Mesenchymal stem cell (in vitro differentiated cells and primary cell): Measurements from ENCODE around the gene EFEMP1.

Experiments
- DNase-seq: peaks from one replicate; pipeline ENCODE4 v3.0.0-alpha.2; 2013
- H2AFZ ChIP-seq: one replicate; pipeline ENCODE4 v1.6.1; 2013; ENCODE audit warnings: low read depth, mild to moderate bottlenecking, control low read depth, inconsistent platforms, low read length, moderate library complexity
- H2AK5ac ChIP-seq: 2 replicates; pipeline ENCODE4 v1.6.1; 2013; ENCODE audit warnings: low read length, moderate library complexity, mild to moderate bottlenecking, inconsistent platforms; ENCODE audit not compliant: severe bottlenecking
- H2BK120ac ChIP-seq: one replicate; pipeline ENCODE4 v1.6.1; 2013; ENCODE audit warnings: low read depth, mild to moderate bottlenecking, inconsistent platforms, low read length, moderate library complexity
- H2BK12ac ChIP-seq, 2 experiments: one replicate each; pipeline ENCODE4 v1.6.1; 2013; ENCODE audit warnings: inconsistent platforms in 2 of 2, low read length in 2 of 2, mild to moderate bottlenecking in 2 of 2, moderate library complexity in 2 of 2, control low read depth in 1 of 2
- H2BK15ac ChIP-seq: one replicate; pipeline ENCODE4 v1.6.1; 2013; ENCODE audit warnings: mild to moderate bottlenecking, low read depth, inconsistent platforms; ENCODE audit not compliant: poor library complexity, severe bottlenecking
- H2BK5ac ChIP-seq: 2 replicates; pipeline ENCODE4 v1.6.1; 2013; ENCODE audit warnings: low read depth, mild to moderate bottlenecking, low read length, control low read depth, inconsistent platforms; ENCODE audit not compliant: poor library complexity, severe bottlenecking
- H3K14ac ChIP-seq, 2 experiments: one replicate each; pipeline ENCODE4 v1.6.1; 2013; ENCODE audit warnings: inconsistent platforms in 2 of 2, low read length in 2 of 2, control low read depth in 1 of 2, mild to moderate bottlenecking in 1 of 2, moderate library complexity in 1 of 2
- H3K18ac ChIP-seq, 2 experiments: one replicate each; pipeline ENCODE4 v1.6.1; 2013; ENCODE audit warnings: inconsistent platforms in 2 of 2, low read length in 2 of 2, control low read depth in 1 of 2, low read depth in 1 of 2, mild to moderate bottlenecking in 1 of 2
- H3K23ac ChIP-seq, 2 experiments: one replicate each; pipeline ENCODE4 v1.6.1; 2013; ENCODE audit warnings: inconsistent platforms in 2 of 2, low read length in 2 of 2, mild to moderate bottlenecking in 2 of 2, moderate library complexity in 2 of 2, control low read depth in 1 of 2
- H3K27ac ChIP-seq: 2 replicates; pipeline ENCODE4 v1.5.1; 2013; ENCODE audit warnings: mild to moderate bottlenecking, moderate library complexity, low read length, control low read depth, inconsistent platforms; ENCODE audit not compliant: poor library complexity, severe bottlenecking
- H3K27me3 ChIP-seq, 2 experiments: 2 replicates each; pipeline versions ENCODE4 v1.6.1 to v1.7.0; 2013; ENCODE audit warnings: low read length in 2 of 2, mild to moderate bottlenecking in 2 of 2, moderate library complexity in 2 of 2, control low read depth in 1 of 2, inconsistent platforms in 1 of 2; ENCODE audit not compliant: control insufficient read depth in 1 of 2, insufficient read depth in 1 of 2
- H3K36me3 ChIP-seq, 2 experiments: 2 replicates each; pipeline versions ENCODE4 v1.6.1 to v1.7.0; 2013; ENCODE audit warnings: low read length in 2 of 2, control low read depth in 1 of 2, inconsistent platforms in 1 of 2, low read depth in 1 of 2, mild to moderate bottlenecking in 1 of 2; ENCODE audit not compliant: insufficient read depth in 2 of 2, control insufficient read depth in 1 of 2
- H3K4ac ChIP-seq, 2 experiments: one replicate each; pipeline ENCODE4 v1.6.1; 2013; ENCODE audit warnings: inconsistent platforms in 2 of 2, low read length in 2 of 2, mild to moderate bottlenecking in 2 of 2, moderate library complexity in 2 of 2, control low read depth in 1 of 2, low read depth in 1 of 2
- H3K4me1 ChIP-seq: 2 replicates; pipeline ENCODE4 v1.6.1; 2013; ENCODE audit warnings: low read depth, low read length, control low read depth; ENCODE audit not compliant: control insufficient read depth, insufficient read depth
- H3K4me2 ChIP-seq: 2 replicates; pipeline ENCODE4 v1.6.1; 2013; ENCODE audit warnings: low read length, mild to moderate bottlenecking, inconsistent platforms; ENCODE audit not compliant: poor library complexity, severe bottlenecking
- H3K4me3 ChIP-seq, 2 experiments: 2 replicates each; pipeline versions ENCODE4 v1.5.1 to v1.7.0; 2013; ENCODE audit warnings: low read length in 2 of 2, mild to moderate bottlenecking in 2 of 2, control low read depth in 1 of 2, low read depth in 1 of 2; ENCODE audit not compliant: insufficient read depth in 1 of 2
- H3K79me1 ChIP-seq: replicated peaks from 2 replicates; pipeline ENCODE4 v1.6.1; 2013; ENCODE audit warnings: mild to moderate bottlenecking, control low read depth, low read length, inconsistent platforms; ENCODE audit not compliant: poor library complexity, severe bottlenecking
- H3K9ac ChIP-seq: 2 replicates; pipeline ENCODE4 v1.7.0; 2013; ENCODE audit warnings: mild to moderate bottlenecking, low read length, moderate library complexity
- H3K9me3 ChIP-seq: 2 replicates; pipeline ENCODE4 v1.7.0; 2013; ENCODE audit warnings: mild to moderate bottlenecking, low read length; ENCODE audit not compliant: control insufficient read depth
- H4K8ac ChIP-seq: one replicate; pipeline ENCODE4 v1.6.1; 2013; ENCODE audit warnings: inconsistent platforms, mild to moderate bottlenecking, low read length, moderate library complexity
- H4K91ac ChIP-seq: one replicate; pipeline ENCODE4 v1.6.1; 2013; ENCODE audit warnings: mild to moderate bottlenecking, low read length, inconsistent platforms
- WGBS: methylation state at CpG from one replicate; pipeline ENCODE4 v1.1.7; 2013; ENCODE audit warnings: mixed read lengths; 5-methylcytosine and 5-hydroxymethylcytosine counted together

The EFEMP1 gene

DNA sequence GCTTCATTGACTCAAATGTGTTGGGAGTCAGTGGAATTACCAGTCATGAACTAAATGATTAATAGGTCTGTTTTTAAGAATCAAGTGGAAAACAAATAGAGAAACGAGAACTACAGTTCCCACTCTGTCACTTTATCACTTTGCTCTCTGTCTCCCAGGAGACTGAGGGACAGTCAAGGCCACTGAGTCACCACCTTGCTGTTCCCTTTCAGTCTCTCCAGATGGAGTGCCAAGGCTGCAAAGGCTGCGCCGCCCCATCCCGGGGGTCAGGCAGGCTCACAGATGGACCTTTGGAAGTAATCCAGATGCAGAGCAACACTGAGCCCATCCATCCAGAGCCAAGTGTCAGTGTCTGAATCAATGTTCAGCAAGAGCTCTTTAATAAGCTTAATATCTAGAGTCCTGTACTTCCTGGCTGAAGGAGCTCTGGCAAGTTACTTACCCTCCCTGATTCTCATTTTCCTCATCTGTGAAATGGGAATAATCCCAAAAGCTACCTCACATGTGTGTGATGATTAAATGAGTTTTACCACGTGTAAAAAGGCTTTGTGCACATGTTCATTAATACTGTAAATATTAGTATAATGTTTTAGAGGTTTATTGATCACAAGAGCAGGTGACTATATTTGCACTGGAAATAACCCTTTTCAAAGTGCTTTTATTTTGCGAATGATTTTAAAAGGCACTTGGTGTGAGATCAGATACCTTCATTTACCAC is 43.0 kb upstream of the EFEMP1 start:
- no peak overlapping the region for H2BK5ac ChIP-seq
- 28% methylated on average over 4 of the region's 6 CpGs for WGBS
- no peak overlapping the region for H3K18ac ChIP-seq
- H3K27me3 ChIP-seq: peaks cover 0 to 5% of the 10 kb centered on the region in 2 experiments
- H4K91ac ChIP-seq: no peak overlapping the region
- H2BK15ac ChIP-seq: no peak overlapping the region
- H3K14ac ChIP-seq: no peak overlapping the region
- no peaks in the 10 kb centered on the region for H3K9me3 ChIP-seq
- no peak overlapping the region for H3K4ac ChIP-seq
- no peak overlapping the region for H2BK120ac ChIP-seq
- no peaks in the 10 kb centered on the region for H3K4me1 ChIP-seq
- H3K9ac ChIP-seq: no peak overlapping the region
- no peak overlapping the region for H2BK12ac ChIP-seq
- no peaks in the 10 kb centered on the region for H3K79me1 ChIP-seq
- no peak overlapping the region for H3K27ac ChIP-seq
- H3K4me3 ChIP-seq: peak overlapping the region in 1 of 2 experiments; percentile 14
- H3K36me3 ChIP-seq: no peaks in the 10 kb centered on the region
- DNase-seq: peak; percentile 45
- no peak overlapping the region for H2AFZ ChIP-seq
- H3K23ac ChIP-seq: no peak overlapping the region
- H4K8ac ChIP-seq: no peak overlapping the region
- H2AK5ac ChIP-seq: no peak overlapping the region
- H3K4me2 ChIP-seq: no peak overlapping the region

DNA sequence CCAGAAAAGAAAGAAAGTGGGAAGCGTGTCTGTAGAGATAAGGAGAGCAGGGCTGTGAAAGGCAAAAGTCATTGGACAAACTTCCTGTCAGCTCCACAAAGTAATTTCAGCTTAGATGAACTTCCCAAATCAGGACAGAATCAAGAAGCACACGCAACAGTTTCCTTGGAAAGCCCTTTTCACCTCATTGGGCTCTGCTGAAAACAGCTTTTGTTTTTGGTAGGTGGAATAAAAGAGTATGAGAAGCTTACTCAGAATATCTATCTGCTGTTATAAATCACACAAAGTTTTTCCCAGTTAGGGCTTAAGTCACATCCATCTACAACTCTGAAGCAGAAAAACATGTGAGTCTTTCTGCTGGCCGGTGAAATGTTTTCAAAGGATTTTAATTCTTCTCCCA is 42.4 kb upstream of the EFEMP1 start:
- no peaks in the 10 kb centered on the region for H3K79me1 ChIP-seq
- no peak overlapping the region for H2BK5ac ChIP-seq
- H3K27ac ChIP-seq: no peak overlapping the region
- peak overlapping the region; percentile 48 for H4K8ac ChIP-seq
- H3K36me3 ChIP-seq: no peaks in the 10 kb centered on the region
- no peak overlapping the region for H3K18ac ChIP-seq
- no peak overlapping the region for H2BK15ac ChIP-seq
- H3K27me3 ChIP-seq: peaks cover 0 to 4% of the 10 kb centered on the region in 2 experiments
- no peak overlapping the region for H2AFZ ChIP-seq
- H3K4me2 ChIP-seq: no peak overlapping the region
- no peaks in the 10 kb centered on the region for H3K9me3 ChIP-seq
- no peak overlapping the region for H3K9ac ChIP-seq
- H3K23ac ChIP-seq: no peak overlapping the region
- no peak overlapping the region for H2AK5ac ChIP-seq
- no peak overlapping the region for H3K4ac ChIP-seq
- peak overlapping the region; percentile 21 for H4K91ac ChIP-seq
- H2BK120ac ChIP-seq: no peak overlapping the region
- no peaks in the 10 kb centered on the region for H3K4me1 ChIP-seq
- no peak overlapping the region for H2BK12ac ChIP-seq
- DNase-seq: peak; percentile 39
- no peak overlapping the region for H3K4me3 ChIP-seq
- WGBS: 92% methylated on average over 1 of the region's 3 CpGs
- H3K14ac ChIP-seq: no peak overlapping the region

DNA sequence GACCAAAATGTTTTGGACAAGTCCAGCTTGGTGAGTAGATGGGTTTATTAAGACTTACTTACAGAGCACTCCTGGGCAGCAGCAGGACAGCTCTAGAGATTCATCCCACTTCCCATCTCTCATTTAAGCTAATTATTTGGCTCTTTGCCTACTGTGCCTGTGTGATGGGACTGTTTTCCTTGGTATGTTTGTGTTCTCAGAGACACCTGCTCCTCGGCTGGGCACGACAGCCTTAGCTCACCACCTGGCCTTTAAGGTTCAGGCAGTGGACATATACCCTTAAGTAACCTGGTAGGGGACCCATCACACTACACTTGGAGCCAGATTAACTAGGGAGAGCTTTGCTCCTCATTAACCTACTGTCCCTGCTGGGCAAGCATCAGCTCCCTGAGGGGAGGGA is 41.7 kb upstream of the EFEMP1 start:
- DNase-seq: no peak
- Histone ChIP-seq H4K91ac (no peak overlapping the region), H3K9me3 (no peaks in the 10 kb centered on the region), H3K4me3 (no peak overlapping the region), H2AK5ac (no peak overlapping the region), H2BK5ac (no peak overlapping the region), H3K36me3 (no peaks in the 10 kb centered on the region), H3K27ac (no peak overlapping the region), H2BK12ac (peak overlapping the region in 1 of 2 experiments; percentile 84), H4K8ac (no peak overlapping the region), H2BK15ac (no peak overlapping the region), H3K18ac (peak overlapping the region in 1 of 2 experiments; percentile 52), H3K4ac (no peak overlapping the region), H3K4me1 (no peaks in the 10 kb centered on the region), H2AFZ (peak overlapping the region; percentile 44), H3K14ac (no peak overlapping the region), H3K23ac (peak overlapping the region in 1 of 2 experiments; percentile 69), H3K9ac (no peak overlapping the region), H3K27me3 (no peaks in the 10 kb centered on the region), H3K4me2 (no peak overlapping the region), H2BK120ac (no peak overlapping the region), H3K79me1 (no peaks in the 10 kb centered on the region)
- WGBS: 69% methylated on average over 2 of the region's 2 CpGs

DNA sequence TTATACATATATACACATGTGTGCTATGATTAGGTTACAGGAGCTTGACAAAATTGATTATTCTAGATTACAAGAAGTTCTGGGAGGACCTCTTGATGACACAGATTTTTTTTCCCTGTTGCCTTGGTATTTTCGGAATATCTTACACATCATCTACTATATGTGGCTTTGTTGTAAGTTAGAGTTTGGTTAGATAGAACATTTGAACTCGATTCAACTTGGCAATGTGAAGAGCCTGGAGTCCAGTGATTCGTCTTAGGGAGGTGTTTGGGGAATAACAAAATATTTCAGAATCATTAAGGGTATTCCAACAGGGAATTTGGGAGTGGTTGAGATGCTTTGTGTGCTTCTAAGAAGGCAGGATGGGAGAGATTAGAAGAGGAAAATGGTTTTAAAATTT is 39.3 kb upstream of the EFEMP1 start:
- Histone ChIP-seq H2BK120ac (no peak overlapping the region), H3K9me3 (no peaks in the 10 kb centered on the region), H4K8ac (no peak overlapping the region), H3K79me1 (no peaks in the 10 kb centered on the region), H2BK15ac (no peak overlapping the region), H3K27me3 (peaks cover 0 to 10% of the 10 kb centered on the region in 2 experiments), H3K9ac (no peak overlapping the region), H3K14ac (no peak overlapping the region), H2BK12ac (no peak overlapping the region), H2AK5ac (no peak overlapping the region), H3K36me3 (no peaks in the 10 kb centered on the region), H3K4me2 (no peak overlapping the region), H2AFZ (no peak overlapping the region), H2BK5ac (no peak overlapping the region), H4K91ac (no peak overlapping the region), H3K27ac (no peak overlapping the region), H3K4me1 (no peaks in the 10 kb centered on the region), H3K4ac (no peak overlapping the region), H3K4me3 (no peak overlapping the region), H3K23ac (no peak overlapping the region), H3K18ac (no peak overlapping the region)
- no peak for DNase-seq
- 70% methylated on average over 2 of the region's 3 CpGs for WGBS
